Dermis microvascular lymphatic vessel endothelial cell (primary cell): ENCODE measurements around the gene ELOVL6. TPM values are rescaled to one million over a fixed set of nuclear protein-coding genes. Genes with fewer than 3 reads are reported as not detected.
"Not testable (repeated sequence)": the region's sequence is repeated elsewhere in the genome, so short reads cannot be mapped to it uniquely, and the experiment has no call there.

Experiments
- DNase-seq, 2 donors: peaks; one replicate each; pipeline versions ENCODE4 v3.0.0 to v3.0.0-alpha.2; 2010; ENCODE audit warnings: low read depth in 2 of 2
- total RNA-seq: library from RNA; depleted of rRNA; stranded (reverse); fragments of >200 nt; gene quantifications from 2 replicates; pipeline ENCODE4 v1.2.1, GENCODE V29; 2014

ELOVL6 gene
- total RNA-seq, 1 donor from 2014 or later: 3.5 TPM

DNA sequence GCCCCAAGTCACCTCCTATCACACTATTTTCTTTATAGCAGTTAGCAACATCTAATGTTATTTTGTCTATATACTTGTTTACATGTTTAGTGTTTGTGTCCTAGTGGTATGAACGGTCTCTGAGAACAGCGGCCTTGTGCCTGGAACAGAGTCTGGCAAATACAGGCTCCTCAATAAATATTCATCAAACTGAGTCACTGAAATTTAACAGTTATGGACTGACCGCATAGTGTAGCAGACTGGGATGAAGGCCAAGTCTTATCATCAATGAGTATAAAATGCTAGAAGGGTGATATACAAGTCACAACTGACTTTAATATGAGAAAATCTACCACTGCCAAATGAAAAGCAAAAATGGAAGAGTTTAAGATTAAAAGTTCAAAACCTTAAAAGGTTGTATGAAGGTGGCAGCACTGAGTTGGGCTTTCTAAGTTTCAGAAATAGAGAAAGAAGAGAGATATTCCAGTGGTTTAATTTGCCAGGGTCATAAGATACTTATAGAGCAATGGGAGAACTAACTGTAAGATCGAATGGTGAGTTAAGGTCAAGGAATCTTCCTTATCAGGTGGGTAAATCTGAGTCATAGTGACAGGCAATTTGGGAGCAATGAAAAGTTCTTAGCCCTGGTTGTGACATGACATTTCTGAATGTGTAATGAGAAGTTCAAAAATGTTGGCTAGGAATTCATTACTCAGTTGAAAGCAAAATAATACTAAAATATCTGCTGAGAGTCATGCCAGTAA lies 34.9 kb downstream of the ELOVL6 start:
- no peak for DNase-seq

DNA sequence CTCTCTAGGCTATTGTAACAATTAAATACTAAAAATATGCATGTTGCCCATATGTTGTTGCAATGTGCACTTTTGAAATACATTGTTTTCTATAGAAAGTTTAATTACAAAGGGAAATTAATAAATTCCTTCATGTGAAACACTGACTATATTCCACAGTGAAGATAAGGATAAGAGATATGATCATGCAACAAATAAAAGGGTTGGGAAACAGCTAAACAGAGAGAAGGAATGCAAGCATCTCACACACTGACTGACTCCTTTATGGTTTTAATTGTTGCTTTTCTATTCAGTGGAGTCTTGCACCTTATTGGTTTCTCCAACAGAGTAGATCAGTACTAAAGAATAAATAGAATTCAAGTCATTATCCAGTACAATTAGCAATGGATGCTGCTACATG lies 37.8 kb downstream of the ELOVL6 start:
- DNase-seq: no peak

DNA sequence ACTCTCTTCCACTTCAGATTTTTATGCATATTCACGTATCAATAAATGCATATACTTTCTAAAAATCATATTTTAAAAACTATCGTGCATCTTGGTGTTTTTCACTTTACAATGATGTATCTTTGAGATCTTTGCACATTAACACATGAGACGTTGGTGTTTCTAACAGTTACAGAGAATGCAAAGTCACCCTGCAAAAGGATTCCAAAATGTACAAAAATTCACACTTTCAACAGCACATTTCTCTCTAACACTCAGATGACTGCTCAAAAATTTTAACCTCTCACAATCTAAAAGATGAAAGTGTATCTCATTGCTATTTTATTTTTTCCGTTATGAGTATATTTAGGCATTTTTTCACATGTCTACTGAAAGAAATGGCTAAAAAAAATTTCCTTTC lies 38.9 kb downstream of the ELOVL6 start:
- DNase-seq: no peak

GRCh38 chr4:110157580-110157979 lies 40.8 kb downstream of the ELOVL6 start:
- DNase-seq: no peak

GRCh38 chr4:110157166-110157565 lies 41.2 kb downstream of the ELOVL6 start:
- DNase-seq: not testable (repeated sequence)

DNA sequence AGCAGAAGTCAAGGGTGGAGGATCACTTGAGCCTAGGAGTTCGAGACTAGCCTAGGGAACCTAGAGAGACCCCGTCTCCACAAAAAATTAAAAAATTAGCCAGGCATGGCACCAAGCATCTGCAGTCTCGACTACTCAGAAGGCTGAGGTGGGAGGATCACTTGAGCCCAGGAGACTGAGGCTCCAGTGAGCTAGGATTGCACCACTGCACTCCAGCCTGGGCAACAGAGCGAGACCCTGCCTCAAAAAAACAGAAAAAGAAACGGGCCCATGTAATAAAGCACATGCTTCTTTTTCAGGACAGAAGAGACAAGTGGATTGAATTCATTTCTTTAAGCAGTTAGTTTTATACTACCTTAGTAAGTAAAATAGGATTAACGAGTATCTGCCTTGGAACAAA lies 42.0 kb downstream of the ELOVL6 start:
- DNase-seq: no peak

DNA sequence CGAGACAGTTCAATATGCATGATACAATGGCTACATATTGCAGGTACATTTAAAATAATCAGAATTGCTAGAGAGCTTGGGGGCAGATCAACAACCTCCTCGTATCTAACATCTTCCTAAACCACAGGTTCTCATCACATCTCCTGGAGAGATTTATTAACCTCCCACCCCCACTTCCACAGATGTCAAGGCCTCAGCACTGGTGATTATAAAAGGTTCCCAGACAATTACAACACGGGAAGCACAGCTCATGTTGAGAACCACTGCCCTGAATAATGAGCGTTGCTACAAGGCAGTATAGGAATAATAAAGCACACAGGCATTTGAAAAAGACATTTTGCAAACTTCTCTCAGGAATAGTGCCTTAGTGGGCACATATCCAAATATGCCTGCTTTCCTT lies 42.8 kb downstream of the ELOVL6 start:
- no peak for DNase-seq

DNA sequence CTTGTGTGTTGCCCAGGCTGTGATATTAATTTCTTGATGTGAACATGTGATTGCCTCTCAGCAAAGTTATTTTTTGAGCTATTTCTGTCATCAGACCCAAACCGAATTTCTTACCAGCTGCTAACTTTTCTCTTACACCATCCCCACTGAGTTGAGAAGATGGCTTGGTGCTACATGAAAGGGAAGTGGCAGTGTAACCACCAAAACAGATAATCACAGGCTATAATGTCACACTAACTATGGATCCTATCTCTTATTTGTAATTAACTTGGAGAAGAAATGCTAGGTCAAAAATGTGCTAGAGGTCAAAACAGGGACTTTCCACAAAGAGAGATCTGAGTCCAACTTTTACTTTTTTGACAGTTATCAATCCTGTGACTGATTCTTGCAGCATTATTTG lies 43.8 kb downstream of the ELOVL6 start:
- DNase-seq: no peak

- DNase-seq: no peak
These were observed 46.0 kb downstream of the ELOVL6 start for GRCh38 chr4:110152386-110152785.

GRCh38 chr4:110149089-110149488 lies 49.3 kb downstream of the ELOVL6 start:
- no peak for DNase-seq

GRCh38 chr4:110142461-110142860 lies 56.0 kb downstream of the ELOVL6 start:
- no peak for DNase-seq

- no peak for DNase-seq
These were observed 58.6 kb downstream of the ELOVL6 start for GRCh38 chr4:110139815-110140214.

DNA sequence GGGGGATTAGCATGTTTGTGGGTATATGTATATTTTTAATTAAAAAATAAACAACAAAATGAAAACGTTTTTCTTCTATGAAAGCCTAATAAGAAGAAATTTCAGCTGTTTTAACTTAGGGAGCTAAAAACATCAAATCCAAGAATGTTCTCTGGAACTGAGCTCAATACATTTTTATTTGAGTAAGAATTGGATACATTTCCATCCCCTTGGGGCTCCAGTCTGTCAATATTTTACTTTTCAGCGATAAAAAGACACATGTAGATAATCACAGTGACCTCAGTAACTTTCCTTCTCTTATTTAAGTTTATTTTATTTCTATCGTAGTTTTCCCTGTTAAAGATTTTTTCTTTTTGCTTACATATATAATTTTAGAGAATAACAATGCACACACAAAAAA lies 59.3 kb downstream of the ELOVL6 start:
- no peak for DNase-seq

DNA sequence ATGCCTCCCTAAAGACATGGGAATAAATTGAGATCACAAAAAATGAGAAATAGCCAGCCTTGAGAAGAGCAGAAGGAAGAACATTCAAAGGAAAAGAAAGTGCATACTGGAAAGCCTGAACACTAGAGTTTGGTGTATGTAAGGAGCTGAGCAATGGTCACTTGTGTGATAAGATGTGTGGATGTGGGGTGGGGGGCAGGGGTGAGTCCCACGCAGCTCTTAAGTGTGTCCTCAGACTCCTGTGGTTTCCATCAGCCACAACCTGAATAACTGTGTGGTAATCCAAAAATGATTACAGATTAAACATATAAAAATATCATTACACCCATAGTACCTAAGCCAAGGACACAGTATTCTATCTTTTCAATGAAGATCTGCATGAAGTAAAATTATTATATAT lies 59.9 kb downstream of the ELOVL6 start:
- DNase-seq: no peak

DNA sequence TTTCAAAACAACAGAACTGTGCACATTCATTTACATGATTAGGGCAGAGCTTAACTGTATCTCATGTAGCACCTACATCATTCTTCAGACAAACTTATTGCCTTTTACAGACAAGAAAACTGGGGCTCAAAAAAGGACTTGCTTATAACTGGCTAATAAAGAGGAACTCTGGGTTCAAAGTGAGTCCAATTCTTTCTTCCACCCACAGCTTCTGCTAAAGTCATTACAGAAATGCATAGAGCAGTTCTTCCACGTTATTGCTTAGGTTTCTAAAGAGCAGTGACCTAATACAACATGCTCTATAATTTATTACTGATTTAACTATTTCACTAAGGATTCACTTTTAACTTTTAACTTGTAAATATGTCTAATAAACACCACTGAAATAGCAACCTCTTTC lies 60.6 kb downstream of the ELOVL6 start:
- DNase-seq: no peak

DNA sequence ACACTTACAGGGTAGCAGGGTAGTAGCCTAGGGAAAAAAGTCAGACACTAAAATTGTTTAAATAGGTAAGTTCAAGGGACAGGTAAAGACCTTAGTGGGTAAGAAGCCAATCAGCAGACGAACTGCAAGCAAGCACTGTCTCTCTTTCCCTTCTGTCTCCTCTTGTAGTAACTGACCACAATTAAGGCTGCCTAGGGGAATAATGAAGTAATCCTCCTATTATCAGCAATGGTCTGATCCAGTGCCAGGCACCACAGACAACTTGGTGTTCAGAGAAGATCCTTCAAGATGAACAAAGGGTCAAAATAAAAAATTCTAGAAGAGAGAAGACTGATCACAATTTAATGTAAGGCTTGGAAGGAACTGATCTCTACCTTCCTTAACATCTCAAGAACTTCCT lies 62.9 kb downstream of the ELOVL6 start:
- DNase-seq: no peak

DNA sequence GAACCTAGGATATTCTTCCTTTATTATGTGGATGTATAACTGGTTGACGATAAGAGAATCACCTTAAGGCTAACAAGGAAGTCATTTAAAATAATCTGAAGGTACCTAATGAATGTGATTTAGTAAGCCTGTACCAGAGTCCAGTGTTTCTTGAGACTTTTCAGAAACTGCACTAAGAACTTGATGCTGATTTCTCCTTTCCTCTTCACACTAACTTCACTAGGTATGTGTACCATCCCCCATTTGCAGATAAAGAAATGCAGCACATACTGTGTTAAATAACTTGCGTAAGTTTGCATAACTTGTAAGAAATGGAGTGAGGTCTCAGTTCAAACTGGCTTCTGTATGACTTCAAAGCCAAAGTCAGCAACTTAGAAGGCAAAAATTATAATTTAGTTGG lies 63.3 kb downstream of the ELOVL6 start:
- no peak for DNase-seq

DNA sequence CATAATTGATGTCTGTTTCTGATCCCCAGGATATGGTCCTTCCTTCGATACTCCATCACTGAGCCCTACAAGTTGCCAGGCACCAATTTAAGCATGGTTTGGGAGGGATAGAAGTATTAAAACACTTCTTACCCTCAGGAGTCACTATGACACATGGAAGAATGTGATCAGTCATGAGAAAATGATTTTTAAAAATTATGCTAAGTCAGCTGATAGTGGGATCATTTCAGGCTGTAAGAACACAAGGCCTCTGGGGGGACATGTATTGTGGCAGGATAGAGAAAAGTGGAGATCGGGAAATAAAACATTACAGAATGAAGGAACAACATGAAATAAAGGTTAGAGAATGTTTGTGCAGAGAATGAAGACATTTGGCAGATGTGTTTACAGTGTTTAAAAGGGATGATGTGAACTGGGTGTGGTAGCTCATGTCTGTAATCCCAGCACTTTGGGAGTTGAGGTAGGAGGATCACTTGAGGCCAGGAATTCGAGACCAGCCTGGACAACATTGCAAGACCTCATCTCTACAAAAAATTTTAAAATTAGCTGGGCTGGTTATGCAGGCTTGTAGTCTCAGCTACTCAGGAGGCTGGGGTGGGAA lies 64.0 kb downstream of the ELOVL6 start:
- DNase-seq: no peak

GRCh38 chr4:110132816-110133719 lies 65.3 kb downstream of the ELOVL6 start:
- no peak for DNase-seq

- DNase-seq: no peak
These were observed 66.5 kb downstream of the ELOVL6 start for GRCh38 chr4:110131916-110132315.

DNA sequence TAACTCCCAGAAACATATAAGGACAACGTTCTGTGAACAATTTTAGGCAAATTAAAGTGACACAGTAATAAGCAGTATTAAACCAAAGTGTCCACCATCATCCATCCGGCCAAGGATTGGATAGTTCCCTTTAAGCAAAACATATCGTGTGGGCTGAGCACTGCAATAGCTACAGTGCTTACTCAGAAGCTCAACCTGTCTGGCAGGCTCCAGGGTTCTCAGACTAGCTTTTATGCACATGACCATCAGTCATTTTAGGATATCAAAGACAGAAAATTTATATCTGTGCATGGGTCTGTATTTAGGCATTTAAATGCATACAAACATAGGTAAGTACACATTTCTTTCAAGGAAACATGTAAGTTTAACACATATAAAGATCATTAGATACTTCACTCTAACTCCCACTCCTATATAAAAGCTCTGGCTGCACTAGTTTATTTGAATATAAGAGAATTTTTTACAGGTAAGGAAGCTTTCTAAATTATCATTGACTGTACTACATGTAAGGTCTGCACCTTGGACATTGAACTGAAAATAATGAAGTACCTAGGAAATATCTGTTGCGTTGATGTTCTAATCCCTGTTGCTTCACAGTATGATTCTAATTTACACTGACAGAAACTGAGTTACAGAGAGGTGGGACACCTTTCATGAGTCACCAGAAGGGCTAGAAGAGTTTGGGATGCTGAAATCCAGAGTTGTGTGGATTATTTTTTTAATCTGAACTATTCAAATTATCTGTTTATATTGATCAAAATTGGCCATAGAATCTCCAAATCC lies 67.6 kb downstream of the ELOVL6 start:
- DNase-seq: no peak

- DNase-seq: no peak
These were observed 68.9 kb downstream of the ELOVL6 start for GRCh38 chr4:110129544-110129943.
